K562 (cell line): Measurements from ENCODE around the gene MAN1B1. TPM values are rescaled to one million over a fixed set of nuclear protein-coding genes. Genes with fewer than 3 reads are reported as not detected.

Experiments
- BHLHE40 ChIP-seq: IDR thresholded peaks from 2 replicates; pipeline ENCODE4 v1.6.1; 2011; ENCODE audit warnings: low read length, improper control_type of control experiment
- EHMT2 ChIP-seq: fragments of 450-650 bp; IDR thresholded peaks from 2 replicates; pipeline ENCODE4 v1.6.1; 2018; ENCODE audit warnings: antibody characterized with exemption
- L3MBTL2 ChIP-seq: fragments of 450-650 bp; IDR thresholded peaks from 2 replicates; pipeline ENCODE4 v1.6.1; 2016; ENCODE audit warnings: mild to moderate bottlenecking, moderate library complexity
- PHF8 ChIP-seq: fragments of 200-600 bp; sonication (generic); IDR thresholded peaks from 2 replicates; pipeline ENCODE4 v1.6.1; 2012; ENCODE audit warnings: mixed run types, mild to moderate bottlenecking, inconsistent platforms, low read length, moderate library complexity, borderline replicate concordance
- POLR2B ChIP-seq: fragments of 450-650 bp; IDR thresholded peaks from 2 replicates; pipeline ENCODE4 v1.6.1; 2018; ENCODE audit warnings: low read depth; ENCODE audit not compliant: partially characterized antibody
- polyA plus RNA-seq, 8 experiments: library from polyadenylated mRNA; depleted of rRNA in 4 of 8; stranded (reverse) in 5 of 8; unstranded in 3 of 8; fragments of >200 nt; fragmentation: Nextera tagmentation in 2 of 8; fragmentation: Illumina TruSeq in 1 of 8; extraction: Ambion mirVana in 2 of 8; extraction: Trizol in 1 of 8; gene quantifications; 2 replicates each; pipeline versions ENCODE4 v1.2.1 to v1.2.3, GENCODE V29; 2011 to 2014; ENCODE audit warnings: inconsistent platforms in 1 of 8, missing spikeins in 1 of 8
- total RNA-seq, 7 experiments: library from RNA; depleted of rRNA in 6 of 7; stranded (reverse); fragments of >200 nt in 6 of 7; fragmentation: Illumina TruSeq in 2 of 7; extraction: Trizol in 2 of 7; gene quantifications; 2 replicates each; pipeline versions ENCODE4 v1.2.1 to v1.2.3, GENCODE V29; 2011 to 2021; ENCODE audit warnings: low replicate concordance in 1 of 7
- TF ChIP-seq, protein P1 (sequence below): sonication (generic); formaldehyde crosslinking; IDR thresholded peaks from 2 replicates; pipeline ENCODE4 v1.8.1; 2022; ENCODE audit warnings: missing genetic modification reagents
- TF ChIP-seq, protein P2 (sequence below), 2 experiments: fragments of 450-650 bp; conservative IDR thresholded peaks; 2 replicates each; pipeline ENCODE4 v1.6.1; 2017; ENCODE audit warnings: mild to moderate bottlenecking in 2 of 2, moderate library complexity in 2 of 2

MAN1B1 gene
- total and polyA plus RNA-seq, 9 of the 15 experiments (the other 6 are each of a cell fraction or from before 2014, with no cell fraction given): 0.55 to 36.6 (median 27.3) TPM

DNA sequence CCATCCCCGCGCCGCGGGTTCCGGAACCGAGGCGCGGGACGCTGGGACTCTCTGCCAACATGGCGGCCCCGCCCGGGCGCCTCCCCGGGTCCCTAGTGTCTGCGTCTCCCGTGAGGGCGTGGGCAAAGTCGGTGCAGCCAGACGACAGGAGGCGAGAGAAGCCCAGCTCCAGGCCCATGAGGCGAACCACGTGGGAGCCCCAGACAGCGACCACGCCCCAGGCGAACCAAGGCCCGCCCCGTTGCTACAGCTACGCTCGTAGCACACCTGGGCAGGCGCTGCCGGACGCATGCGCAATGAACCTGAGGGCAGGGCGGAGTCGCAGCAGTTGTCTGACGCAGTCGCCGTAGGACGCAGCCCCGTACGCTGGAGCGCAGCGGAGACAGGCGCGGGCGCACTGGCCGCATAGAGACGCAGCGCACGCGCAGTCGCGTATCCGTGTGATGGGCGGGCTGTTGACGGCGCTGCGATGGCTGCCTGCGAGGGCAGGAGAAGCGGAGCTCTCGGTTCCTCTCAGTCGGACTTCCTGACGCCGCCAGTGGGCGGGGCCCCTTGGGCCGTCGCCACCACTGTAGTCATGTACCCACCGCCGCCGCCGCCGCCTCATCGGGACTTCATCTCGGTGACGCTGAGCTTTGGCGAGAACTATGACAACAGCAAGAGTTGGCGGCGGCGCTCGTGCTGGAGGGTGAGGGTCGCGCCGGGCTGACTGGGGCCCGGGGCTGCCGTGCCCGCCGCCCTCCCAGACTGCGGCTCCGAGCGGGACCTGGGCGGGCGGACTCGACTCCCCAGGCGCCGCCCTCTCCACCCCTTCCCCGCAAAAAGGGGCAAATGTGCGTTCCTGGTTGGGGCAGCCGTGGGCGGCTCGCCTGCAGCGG is at the start of gene MAN1B1 (continued):
- TF ChIP-seq, protein P1, sequence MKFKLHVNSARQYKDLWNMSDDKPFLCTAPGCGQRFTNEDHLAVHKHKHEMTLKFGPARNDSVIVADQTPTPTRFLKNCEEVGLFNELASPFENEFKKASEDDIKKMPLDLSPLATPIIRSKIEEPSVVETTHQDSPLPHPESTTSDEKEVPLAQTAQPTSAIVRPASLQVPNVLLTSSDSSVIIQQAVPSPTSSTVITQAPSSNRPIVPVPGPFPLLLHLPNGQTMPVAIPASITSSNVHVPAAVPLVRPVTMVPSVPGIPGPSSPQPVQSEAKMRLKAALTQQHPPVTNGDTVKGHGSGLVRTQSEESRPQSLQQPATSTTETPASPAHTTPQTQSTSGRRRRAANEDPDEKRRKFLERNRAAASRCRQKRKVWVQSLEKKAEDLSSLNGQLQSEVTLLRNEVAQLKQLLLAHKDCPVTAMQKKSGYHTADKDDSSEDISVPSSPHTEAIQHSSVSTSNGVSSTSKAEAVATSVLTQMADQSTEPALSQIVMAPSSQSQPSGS (CRISPR knock-in tag): no peak
- peak; percentile 77 for TF ChIP-seq L3MBTL2
- TF ChIP-seq, protein P2, sequence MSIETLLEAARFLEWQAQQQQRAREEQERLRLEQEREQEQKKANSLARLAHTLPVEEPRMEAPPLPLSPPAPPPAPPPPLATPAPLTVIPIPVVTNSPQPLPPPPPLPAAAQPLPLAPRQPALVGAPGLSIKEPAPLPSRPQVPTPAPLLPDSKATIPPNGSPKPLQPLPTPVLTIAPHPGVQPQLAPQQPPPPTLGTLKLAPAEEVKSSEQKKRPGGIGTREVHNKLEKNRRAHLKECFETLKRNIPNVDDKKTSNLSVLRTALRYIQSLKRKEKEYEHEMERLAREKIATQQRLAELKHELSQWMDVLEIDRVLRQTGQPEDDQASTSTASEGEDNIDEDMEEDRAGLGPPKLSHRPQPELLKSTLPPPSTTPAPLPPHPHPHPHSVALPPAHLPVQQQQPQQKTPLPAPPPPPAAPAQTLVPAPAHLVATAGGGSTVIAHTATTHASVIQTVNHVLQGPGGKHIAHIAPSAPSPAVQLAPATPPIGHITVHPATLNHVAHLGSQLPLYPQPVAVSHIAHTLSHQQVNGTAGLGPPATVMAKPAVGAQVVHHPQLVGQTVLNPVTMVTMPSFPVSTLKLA (conservative IDR thresholded peaks at IDR 0.05): peak; percentile 98 to 99
- peak; percentile 94 for TF ChIP-seq POLR2B
- peak; percentile 61; the same call in 1 of the 2 replicates for TF ChIP-seq PHF8
- TF ChIP-seq EHMT2: no peak
- 0 out of 2 replicates have a peak, but pooled peaks have one; percentile 13 for TF ChIP-seq BHLHE40
